NCI-H446 treated with DMSO at 0.1 percent for 48 hours (cell line): Measurements from ENCODE around the gene AMY2A.
"Not testable (repeated sequence)": the region's sequence is repeated elsewhere in the genome, so short reads cannot be mapped to it uniquely, and the experiment has no call there.

ENCODE experiments used
- DNase-seq: peaks from one replicate; lab custom pipeline; 2025; lab: John Stamatoyannopoulos, UW

The AMY2A gene

DNA sequence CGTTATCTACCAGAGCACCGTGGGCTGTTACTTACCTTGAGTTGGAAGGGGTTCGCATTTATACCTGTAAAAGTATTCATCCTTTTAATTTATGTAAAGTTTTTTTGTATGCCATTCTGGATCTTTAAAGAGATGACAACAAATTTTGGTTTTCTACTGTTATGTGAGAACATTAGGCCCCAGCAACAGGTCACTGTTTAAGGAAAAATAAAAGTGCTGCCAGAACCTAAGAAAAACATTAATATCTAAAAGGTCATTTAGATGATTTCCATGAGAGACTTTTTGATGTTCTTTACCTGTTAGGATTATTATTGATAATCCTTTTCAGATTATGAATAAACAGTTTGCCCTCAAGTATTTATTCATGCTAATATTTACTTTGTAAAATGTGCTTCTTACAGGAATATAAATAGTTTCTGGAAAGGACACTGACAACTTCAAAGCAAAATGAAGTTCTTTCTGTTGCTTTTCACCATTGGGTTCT lies at the start of gene AMY2A:
Gene AMY2A, plus strand, starts transcription at position 434 of the 484 bp plus-strand sequence. Its CDS starts 14 bp downstream, at position 448.
- DNase-seq = not testable (repeated sequence)

DNA sequence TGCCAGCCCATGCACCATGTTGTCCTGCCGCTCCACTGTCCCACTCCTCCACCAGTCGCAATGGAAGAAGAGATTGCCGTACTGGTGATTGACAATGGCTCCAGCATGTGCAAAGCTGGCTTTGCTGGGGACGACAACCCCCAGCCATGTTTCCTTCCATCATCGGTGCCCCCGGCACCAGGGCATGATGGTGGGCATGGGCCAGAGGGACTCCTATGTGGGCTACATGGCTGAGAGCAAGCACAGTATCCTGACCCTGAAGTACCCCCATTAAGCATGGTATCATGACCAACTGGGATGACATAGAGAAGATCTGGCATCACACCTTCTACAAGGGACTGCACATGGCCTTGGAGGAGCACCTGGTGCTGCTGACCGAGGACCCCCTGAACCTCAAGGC lies 47.7 kb upstream of the AMY2A start:
- DNase-seq = no peak

DNA sequence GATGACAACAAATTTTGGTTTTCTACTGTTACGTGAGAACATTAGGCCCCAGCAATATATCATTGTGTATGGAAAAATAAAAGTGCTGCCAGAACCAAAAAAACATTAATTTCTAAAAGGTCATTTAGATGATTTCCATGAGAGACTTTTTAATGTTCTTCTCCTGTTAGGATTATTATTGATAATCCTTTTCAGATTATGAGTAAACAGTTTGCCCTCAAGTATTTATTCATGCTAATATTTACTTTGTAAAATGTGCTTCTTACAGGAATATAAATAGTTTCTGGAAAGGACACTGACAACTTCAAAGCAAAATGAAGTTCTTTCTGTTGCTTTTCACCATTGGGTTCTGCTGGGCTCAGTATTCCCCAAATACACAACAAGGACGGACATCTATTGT lies 45.9 kb upstream of the AMY2A start, which contains the start of gene AMY2B:
Gene AMY2B, plus strand, starts transcription at position 301 of the 400 bp plus-strand sequence. Its CDS starts 14 bp downstream, at position 315.
- not testable (repeated sequence) for DNase-seq

DNA sequence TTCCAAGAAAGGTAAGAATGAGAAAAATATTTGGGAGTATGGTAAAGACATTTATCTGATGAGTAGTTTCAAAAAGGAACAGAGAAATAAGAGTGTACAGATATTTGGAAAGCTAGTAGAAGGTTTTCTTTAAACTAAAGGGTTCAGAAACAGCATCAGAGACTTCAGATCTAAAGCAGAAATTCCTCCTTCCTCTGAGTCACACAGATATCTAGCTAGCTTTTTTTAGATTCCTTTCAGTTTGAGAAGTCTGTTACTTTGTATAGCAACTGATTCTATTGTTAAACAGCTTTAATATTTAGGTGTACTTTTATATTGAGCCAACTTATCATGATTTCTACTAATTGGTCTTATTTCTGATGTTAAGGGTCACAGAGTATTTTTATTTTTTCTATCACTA lies 41.2 kb upstream of the AMY2A start:
- no peak for DNase-seq

DNA sequence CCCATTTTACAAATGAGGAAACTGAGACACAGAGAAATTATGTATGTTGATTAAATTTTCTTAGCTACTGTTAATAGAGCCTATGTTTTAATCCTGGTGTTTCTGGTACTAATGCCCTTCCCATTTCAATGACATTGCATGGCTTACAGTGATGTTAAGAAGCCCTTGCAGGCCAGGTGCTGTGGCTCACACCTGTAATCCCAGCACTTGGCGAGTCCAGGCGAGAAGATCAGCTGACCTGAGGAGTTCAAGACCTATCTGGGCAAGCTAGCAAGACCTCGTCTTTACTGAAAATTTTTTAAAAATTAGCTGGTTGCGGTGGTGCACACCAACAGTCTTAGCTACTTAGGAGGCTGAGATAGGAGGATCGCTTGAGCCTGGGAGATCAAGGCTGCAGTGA lies 40.4 kb upstream of the AMY2A start:
- not testable (repeated sequence) for DNase-seq

DNA sequence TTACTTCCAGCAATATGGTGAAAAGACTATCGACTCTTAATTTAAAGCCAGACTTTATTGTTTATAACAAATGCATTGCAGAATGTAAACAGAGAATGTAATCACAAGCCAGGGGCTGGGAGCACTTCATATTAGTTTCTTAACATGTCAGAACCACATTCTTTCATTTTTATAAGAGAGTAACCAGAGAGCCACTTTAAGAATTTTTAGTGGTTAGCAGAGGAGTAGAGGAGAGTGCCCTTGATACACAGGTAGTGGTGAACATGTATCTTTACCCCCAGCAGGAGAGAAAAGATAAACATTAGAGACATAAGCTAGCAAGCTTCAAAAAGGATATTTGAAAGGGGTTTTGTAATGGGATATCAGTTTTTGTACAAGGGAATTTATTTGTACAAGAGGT lies 34.8 kb upstream of the AMY2A start:
- DNase-seq = no peak

DNA sequence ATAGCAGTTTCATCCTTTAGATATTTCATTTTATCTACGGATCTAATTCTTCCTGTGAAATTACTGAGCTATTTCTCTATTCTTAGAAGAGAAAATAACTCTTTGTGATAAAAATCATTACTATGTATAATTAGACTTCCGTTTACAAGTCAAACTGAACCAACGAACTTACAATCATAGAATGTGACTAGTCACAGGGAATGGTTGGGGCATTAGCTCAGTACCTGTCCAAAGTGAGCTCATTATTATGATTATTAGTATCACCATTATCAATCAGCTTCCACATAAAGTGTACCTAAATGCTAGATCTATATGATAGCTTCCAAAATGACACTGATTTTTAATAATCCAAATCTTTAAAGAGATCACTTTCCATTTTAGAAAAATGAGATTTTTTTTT lies 33.3 kb upstream of the AMY2A start:
- DNase-seq = no peak

DNA sequence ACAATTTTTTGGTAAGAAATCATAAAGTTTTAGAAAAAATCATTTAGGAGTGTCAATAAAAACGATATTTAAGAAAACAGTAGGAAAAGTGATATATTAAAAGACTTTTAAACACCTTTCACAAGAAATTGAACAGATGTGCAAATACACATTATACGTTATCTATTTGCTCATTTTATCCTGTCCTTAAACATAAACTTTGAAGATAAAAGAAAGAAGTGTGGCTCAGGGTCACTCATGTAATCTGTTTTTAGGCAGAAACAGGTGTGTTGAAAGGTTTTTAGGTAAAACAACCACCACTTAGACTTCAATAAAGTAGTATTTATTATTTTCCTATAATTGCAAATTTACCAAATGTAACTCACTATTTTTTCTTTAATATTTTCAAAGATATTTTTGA lies 32.7 kb upstream of the AMY2A start:
- no peak for DNase-seq

DNA sequence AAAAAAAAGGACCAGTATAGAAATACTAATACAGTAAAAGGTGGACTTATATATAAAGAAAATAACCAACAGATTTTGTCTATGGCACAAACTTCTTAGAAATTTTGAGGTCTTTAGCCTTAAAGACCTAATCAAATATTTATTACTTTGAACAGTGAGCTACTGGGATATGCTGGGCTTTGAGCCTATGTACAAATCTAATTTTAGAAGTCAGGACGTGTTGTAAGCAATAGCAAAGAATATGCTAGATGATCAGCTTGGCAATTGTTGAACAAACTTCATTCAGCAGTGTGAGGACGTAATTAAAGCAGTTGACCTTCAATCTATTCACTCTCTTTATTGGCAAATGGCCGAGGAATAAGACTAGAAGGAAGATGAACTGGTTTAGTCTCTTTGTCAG lies 14.5 kb upstream of the AMY2A start:
- DNase-seq = not testable (repeated sequence)

DNA sequence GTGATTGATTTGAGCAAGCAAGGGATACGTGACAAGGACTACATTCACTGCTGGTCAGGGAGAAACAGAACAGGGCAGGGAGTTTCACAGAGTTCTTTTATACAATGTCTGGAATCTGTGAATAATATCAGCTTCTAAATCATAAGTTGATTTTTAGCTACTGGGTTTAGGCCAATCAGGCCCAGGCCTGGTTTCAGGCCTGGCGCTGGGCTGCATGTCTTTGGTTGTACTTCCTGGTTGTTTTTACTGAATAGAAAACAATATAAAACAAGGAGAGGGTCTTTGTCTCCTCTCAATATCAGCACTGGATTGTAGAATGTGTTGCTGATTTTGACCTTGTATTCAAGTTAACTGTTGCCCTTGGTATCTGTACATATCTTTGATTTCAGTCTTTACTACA lies 865 bp upstream of the AMY2A start:
- DNase-seq = no peak

DNA sequence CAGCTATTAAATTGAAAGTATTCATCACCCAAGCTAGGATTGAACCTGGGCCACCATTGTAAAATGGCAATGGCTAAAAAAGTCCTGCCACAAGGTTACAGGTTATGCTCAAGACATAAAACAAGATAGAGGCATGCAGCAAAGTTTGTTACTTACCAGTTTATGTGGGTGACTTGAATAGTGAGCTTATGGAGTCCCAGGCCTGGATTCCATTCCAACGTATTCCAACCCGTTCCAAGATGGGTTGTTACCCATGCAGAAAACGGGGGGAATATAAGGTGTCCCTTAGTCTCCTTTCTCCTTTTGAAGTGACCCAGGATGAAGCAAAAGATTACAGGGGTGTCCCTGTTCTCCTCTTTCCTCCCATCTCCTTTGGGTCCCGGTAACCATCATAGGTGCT lies 10.2 kb downstream of the AMY2A start:
- not testable (repeated sequence) for DNase-seq

DNA sequence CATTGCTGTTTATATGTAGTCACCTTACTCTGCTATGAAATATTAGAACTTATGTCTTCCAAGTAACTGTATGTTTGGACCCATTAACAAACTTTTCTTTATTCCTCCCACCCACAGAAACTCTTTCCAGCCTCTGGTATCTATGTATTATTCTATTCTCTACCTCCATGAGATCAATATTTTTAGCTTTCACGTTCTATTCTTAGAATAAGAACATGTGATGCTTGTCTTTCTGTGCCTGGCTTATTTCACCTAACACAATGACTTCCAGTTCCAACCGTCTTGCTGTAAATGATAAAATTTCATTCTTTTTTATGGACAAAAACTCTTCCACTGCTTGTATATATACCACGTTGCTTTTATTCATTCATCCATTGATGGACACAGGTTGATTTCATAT lies 24.0 kb downstream of the AMY2A start:
- DNase-seq = not testable (repeated sequence)

DNA sequence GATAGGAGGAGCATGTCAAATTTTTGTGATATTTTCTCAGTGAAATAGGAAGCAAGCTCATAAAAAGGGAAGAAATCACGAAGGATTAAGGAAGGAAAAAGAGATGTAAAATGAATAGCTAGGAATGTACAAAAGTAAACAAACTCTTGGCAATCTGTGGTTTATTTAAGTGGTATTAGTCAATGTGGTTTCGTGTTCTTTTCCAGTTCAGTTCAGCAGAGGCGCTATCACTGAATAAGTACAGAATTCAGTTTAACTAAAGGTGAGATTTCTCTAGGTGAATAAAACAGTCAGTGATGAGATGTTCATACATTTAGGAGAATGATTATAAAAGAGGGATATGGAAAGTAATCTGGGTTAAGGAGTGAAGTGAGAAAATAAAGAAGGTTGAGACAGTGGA lies 26.7 kb downstream of the AMY2A start:
- DNase-seq = not testable (repeated sequence)

DNA sequence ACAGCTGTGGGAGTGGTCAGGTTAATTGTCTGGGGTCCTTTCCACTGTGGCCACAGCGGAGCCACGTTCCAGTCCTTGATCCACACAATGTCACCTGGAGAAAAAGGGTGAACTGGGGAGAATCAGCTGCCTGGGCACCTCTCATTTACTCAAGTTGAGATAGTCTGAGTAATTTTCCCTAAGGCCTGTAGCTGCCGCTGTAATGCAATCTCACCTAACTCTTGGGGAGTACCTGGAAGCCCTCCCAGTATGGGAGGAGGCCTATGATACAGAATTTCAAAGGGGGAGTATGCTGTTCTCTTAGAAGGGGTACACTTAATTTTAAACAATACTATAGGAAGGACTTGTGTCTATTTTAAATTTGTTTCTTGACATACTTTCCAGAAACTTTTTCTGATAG lies 33.1 kb downstream of the AMY2A start:
- not testable (repeated sequence) for DNase-seq

DNA sequence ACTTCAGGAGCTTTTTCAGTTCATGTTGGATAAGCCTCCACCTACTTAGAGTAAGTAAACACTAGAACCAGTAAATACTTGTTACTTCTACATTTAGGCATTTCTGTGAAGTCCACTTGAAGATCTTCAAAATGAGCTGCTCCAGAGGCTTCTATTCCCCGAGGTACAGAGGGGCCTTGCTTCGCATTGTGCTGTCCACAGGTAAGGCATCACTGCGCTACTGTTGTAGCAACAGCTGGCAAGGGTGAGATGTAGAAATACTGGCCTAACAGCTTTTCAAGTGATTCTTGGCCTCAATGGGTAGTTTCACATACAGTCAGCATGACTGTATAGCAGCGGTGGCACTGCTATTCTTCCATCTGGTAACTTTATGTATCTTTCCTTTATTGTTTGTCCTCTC lies 33.7 kb downstream of the AMY2A start:
- DNase-seq = not testable (repeated sequence)

DNA sequence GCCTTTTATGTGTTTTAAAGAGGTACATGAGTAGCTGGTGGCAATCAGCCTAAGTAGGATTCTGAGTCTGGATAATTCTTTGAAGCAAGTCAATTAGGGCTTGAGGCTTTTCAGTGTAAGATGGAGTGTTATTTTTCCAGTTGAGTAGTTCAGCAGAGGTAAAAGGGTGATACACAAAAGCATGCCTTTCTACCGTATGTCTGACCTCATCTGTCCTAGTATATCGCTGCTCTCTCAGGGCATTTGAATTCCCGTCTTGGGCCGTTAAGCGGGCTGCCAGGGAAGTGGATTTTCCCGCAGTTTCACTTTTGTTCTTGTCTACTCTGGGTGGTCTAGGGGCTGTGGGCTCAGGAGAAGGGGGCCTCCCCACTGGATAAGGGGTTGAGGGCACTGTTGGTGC lies 36.9 kb downstream of the AMY2A start:
- DNase-seq = not testable (repeated sequence)

DNA sequence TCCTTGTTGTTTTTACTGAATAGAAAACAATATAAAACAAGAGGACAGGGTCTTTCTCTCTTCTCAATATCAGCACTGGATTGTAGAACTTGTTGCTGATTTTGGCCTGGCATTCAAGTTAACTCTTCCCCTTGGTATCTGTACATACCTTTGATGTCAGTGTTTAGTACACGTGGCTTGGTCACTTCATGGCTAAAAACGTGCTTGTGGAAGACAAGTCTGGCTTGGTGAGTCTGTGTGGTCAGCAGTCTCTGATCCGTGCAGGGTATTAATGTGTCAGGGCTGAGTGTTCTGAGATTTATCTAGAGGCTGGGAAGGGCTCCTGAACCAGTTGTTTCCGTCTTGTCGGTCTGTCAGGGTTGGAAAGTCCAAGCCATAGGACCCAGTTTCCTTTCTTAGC lies 38.2 kb downstream of the AMY2A start, which contains the start of gene AMY1A:
Gene AMY1A, plus strand, starts transcription at position 301 of the 400 bp plus-strand sequence. CDS start 571 bp downstream, outside the sequence.
- not testable (repeated sequence) for DNase-seq
